Body of pancreas (tissue), 4 donors: ENCODE results near the gene MAPK14.
"Not testable (repeated sequence)": the region's sequence is repeated elsewhere in the genome, so short reads cannot be mapped to it uniquely, and the experiment has no call there.

ENCODE experiments used
- CTCF ChIP-seq, 7 experiments: fragments of 450-650 bp in 4 of 7; fragments of 200-600 bp in 3 of 7; sonication (generic) in 3 of 7; IDR thresholded peaks; one replicate each; pipeline ENCODE4 v1.5.1; 2016 to 2019; ENCODE audit warnings: antibody characterized with exemption in 7 of 7
- POLR2A ChIP-seq, 3 donors: fragments of 450-650 bp; IDR thresholded peaks; one replicate each; pipeline ENCODE4 v1.6.1; 2016; ENCODE audit warnings: antibody characterized with exemption in 3 of 3, mild to moderate bottlenecking in 2 of 3

- TF ChIP-seq CTCF, POLR2A (IDR thresholded peaks at IDR 0.05): not testable (repeated sequence)
These were observed 5.5 kb downstream of the MAPK14 start for GRCh38 chr6:36033144-36033543.
